Neural cell (in vitro differentiated cells): ENCODE results near the gene BMPR1A.

ENCODE experiments used
- CTCF ChIP-seq: fragments of 450-650 bp; IDR thresholded peaks from 2 replicates; pipeline ENCODE4 v1.5.1; 2014; ENCODE audit warnings: antibody characterized with exemption, mild to moderate bottlenecking, moderate library complexity; ENCODE audit not compliant: poor library complexity, severe bottlenecking
- EP300 ChIP-seq: fragments of 450-650 bp; conservative IDR thresholded peaks from 2 replicates; pipeline ENCODE4 v1.6.1; 2014; ENCODE audit warnings: antibody characterized with exemption, mild to moderate bottlenecking, moderate library complexity; ENCODE audit not compliant: poor library complexity, severe bottlenecking
- EZH2 ChIP-seq: fragments of 200-600, 300-800 bp; shearing (Covaris generic), sonication (generic); IDR thresholded peaks from 2 replicates; pipeline ENCODE4 v1.6.1; 2014; ENCODE audit warnings: antibody characterized with exemption, low read length, borderline replicate concordance, mild to moderate bottlenecking; ENCODE audit not compliant: insufficient read depth, poor library complexity, severe bottlenecking
- MXI1 ChIP-seq: fragments of 450-650 bp; conservative IDR thresholded peaks from 2 replicates; pipeline ENCODE4 v1.6.1; 2014; ENCODE audit warnings: antibody characterized with exemption, mild to moderate bottlenecking; ENCODE audit not compliant: poor library complexity, severe bottlenecking
- POLR2AphosphoS5 ChIP-seq: IDR thresholded peaks from 2 replicates; pipeline ENCODE4 v1.6.1; 2012
- RAD21 ChIP-seq: fragments of 450-650 bp; conservative IDR thresholded peaks from 2 replicates; pipeline ENCODE4 v1.6.1; 2014; ENCODE audit warnings: antibody characterized with exemption, mild to moderate bottlenecking, moderate library complexity
- REST ChIP-seq: IDR thresholded peaks from 2 replicates; pipeline ENCODE4 v1.6.1; 2012; ENCODE audit warnings: borderline replicate concordance
- SMC3 ChIP-seq: fragments of 450-650 bp; conservative IDR thresholded peaks from 2 replicates; pipeline ENCODE4 v1.6.1; 2014; ENCODE audit warnings: antibody characterized with exemption, mild to moderate bottlenecking, moderate library complexity; ENCODE audit not compliant: poor library complexity
- TAF1 ChIP-seq: IDR thresholded peaks from 2 replicates; pipeline ENCODE4 v1.6.1; 2012; ENCODE audit warnings: low read depth

DNA sequence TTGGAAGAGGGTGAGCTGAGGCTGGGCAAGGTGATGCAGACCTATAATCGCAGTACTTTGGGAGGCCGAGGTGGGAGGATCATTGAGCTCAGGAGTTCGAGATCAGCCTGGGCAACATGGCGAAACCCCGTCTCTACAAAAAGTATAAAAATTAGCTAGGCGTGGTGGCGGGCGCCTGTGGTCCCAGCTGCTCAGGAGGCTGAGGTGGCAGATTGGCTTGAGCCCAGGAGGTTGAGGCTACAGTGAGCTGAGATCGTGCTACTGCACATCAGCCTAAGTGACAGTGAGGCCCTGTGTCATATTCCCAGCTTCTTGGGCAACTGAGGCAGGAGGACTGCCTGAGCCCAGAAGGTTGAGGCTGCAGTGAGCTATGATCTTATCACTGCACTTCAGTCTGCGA is 13.6 kb downstream of the BMPR1A start:
- TF ChIP-seq CTCF, result no peak
- TF ChIP-seq TAF1, result no peak
- TF ChIP-seq POLR2AphosphoS5, result no peak
- no peak for TF ChIP-seq EZH2
- no peak for TF ChIP-seq REST
- no peak for TF ChIP-seq RAD21
- TF ChIP-seq MXI1, result no peak
- no peak for TF ChIP-seq SMC3
- TF ChIP-seq EP300, result no peak
